ENCODE data around the gene CLEC4G. TPM values are rescaled to one million over a fixed set of nuclear protein-coding genes. Genes with fewer than 3 reads are reported as not detected.

CLEC4G gene
- total RNA-seq, 2 experiments from 2014 or later: not detected

DNA sequence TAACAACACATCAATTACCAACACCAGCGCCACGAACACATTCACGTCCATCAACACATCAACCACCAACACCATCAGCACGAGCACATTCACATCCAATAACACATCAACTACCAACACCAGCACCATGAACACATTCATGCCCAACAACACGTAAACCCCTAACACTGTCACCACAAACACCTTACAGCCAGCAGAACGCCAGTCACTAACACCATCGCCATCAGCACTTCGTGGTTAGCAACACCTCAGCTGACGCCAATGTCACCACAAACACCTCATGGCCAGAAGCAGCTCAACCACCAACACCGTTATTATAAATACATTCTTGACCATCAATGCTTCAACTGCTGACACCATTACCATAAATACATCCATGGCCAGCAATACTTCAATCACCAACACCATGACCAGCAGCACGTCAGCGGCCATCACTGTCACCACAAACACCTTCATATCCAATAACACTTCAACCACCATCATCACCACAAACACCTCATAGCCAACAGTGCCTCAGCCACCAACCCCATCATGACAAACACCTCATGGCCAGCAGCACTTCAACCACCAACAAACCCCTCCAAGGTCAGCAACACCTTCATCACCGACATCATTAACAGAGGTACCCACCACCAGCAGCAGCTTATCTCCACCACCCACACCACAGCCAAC, 39.4 kb downstream of the CLEC4G start:
- H3K27ac Mint-ChIP-seq: no peak overlapping the region
- no peaks in the 10 kb centered on the region for H3K9me3 Mint-ChIP-seq
- Histone ChIP-seq H3K36me3 (ENCODE audit: insufficient read depth, low read length) (no peaks in the 10 kb centered on the region), H3K27me3 (ENCODE audit: control insufficient read depth in 1 of 2, insufficient read depth in 2 of 2, low read length in 2 of 2) (peaks cover 0 to 5% of the 10 kb centered on the region in 2 experiments), H3K9me3 (ENCODE audit: control insufficient read depth in 1 of 2, insufficient read depth in 1 of 2, low read length in 2 of 2) (peaks cover 0 to 8% of the 10 kb centered on the region in 2 experiments), H3K4me3 (ENCODE audit: low read length) (no peak overlapping the region), H3K4me1 (ENCODE audit: insufficient read depth, low read length) (peaks cover 26% of the 10 kb centered on the region), H3K27ac (ENCODE audit: low read depth in 1 of 2, low read length in 2 of 2) (no peak overlapping the region)
- no peaks in the 10 kb centered on the region for H3K4me1 Mint-ChIP-seq (ENCODE audit: low read depth)
- intact Hi-C loops (cut with DNase I, micrococcal nuclease): no loop called here
- TF ChIP-seq CTCF (IDR thresholded peaks at IDR 0.05): no peak
- ATAC-seq (ENCODE audit: poor library complexity) (peak; percentile 39), DNase-seq (peak in 3 of 14 experiments; percentile 51 to 69 (median 53))
- H3K36me3 Mint-ChIP-seq (ENCODE audit: low read depth): no peaks in the 10 kb centered on the region
- no peaks in the 10 kb centered on the region for H3K27me3 Mint-ChIP-seq
- CTCF ChIA-PET: no interaction called here
- POLR2A ChIA-PET: no interaction called here
- no peak overlapping the region for H3K4me3 Mint-ChIP-seq

DNA sequence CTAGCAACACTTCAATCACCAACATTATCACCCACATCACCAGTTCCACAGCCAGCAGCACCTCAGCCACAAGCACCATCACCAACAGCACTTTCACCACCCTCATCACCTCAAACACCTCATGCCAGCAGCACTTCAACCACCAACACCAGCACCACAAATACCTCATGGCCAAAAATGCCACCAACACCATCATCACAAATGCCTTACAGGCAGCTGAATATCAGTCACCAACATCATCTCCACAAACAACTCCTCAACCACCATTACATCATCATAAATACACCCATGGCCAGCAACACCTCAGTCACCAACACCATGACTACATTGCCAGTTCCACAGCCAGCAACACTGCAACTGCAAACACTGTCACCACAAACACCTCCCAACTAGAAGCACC, 40.4 kb downstream of the CLEC4G start:
- no peak overlapping the region for H3K27ac Mint-ChIP-seq
- H3K4me1 Mint-ChIP-seq (ENCODE audit: low read depth): no peaks in the 10 kb centered on the region
- DNase-seq: peak in 3 of 14 experiments; percentile 34 to 62 (median 34)
- no peaks in the 10 kb centered on the region for H3K36me3 Mint-ChIP-seq (ENCODE audit: low read depth)
- Histone ChIP-seq H3K27me3 (ENCODE audit: control insufficient read depth in 1 of 2, insufficient read depth in 2 of 2, low read length in 2 of 2) (peaks cover 0 to 5% of the 10 kb centered on the region in 2 experiments), H3K4me3 (ENCODE audit: low read length) (no peak overlapping the region), H3K36me3 (ENCODE audit: insufficient read depth, low read length) (no peaks in the 10 kb centered on the region), H3K27ac (ENCODE audit: low read depth in 1 of 2, low read length in 2 of 2) (no peak overlapping the region), H3K9me3 (ENCODE audit: control insufficient read depth in 1 of 2, insufficient read depth in 1 of 2, low read length in 2 of 2) (peaks cover 0 to 8% of the 10 kb centered on the region in 2 experiments), H3K4me1 (ENCODE audit: insufficient read depth, low read length) (peaks cover 26% of the 10 kb centered on the region)
- POLR2A ChIA-PET: no interaction called here
- intact Hi-C loops (cut with DNase I, micrococcal nuclease): no loop called here
- no peaks in the 10 kb centered on the region for H3K9me3 Mint-ChIP-seq
- no peak for ATAC-seq (ENCODE audit: poor library complexity)
- no peaks in the 10 kb centered on the region for H3K27me3 Mint-ChIP-seq
- CTCF ChIA-PET: no interaction called here
- no peak for TF ChIP-seq CTCF (IDR thresholded peaks at IDR 0.05)
- no peak overlapping the region for H3K4me3 Mint-ChIP-seq

DNA sequence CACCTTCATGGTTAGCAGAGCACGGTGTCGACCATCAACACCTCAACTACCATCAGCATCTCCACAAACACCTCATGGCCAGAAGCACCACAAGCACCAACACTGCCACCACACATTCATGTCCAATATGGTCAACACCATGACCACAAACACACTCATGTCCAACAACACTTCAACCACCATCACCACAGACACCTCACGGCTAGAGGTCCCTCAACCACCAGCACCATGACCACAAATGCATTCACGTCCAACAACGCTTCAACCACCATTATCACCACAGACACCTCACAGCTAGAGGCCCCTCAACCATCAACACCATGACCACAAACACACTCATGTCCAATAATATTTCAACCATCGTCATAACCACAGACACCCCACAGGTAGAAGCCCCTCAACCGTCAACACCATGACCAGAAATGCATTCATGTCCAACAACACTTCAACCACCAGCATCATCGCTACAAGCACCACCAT, 41.1 kb downstream of the CLEC4G start:
- Mint-ChIP-seq H3K9me3 (no peaks in the 10 kb centered on the region), H3K36me3 (ENCODE audit: low read depth) (no peaks in the 10 kb centered on the region), H3K27ac (no peak overlapping the region), H3K4me1 (ENCODE audit: low read depth) (no peaks in the 10 kb centered on the region), H3K4me3 (no peak overlapping the region), H3K27me3 (no peaks in the 10 kb centered on the region)
- Histone ChIP-seq H3K4me3 (ENCODE audit: low read length) (no peak overlapping the region), H3K27me3 (ENCODE audit: control insufficient read depth in 1 of 2, insufficient read depth in 2 of 2, low read length in 2 of 2) (peaks cover 0 to 5% of the 10 kb centered on the region in 2 experiments), H3K27ac (ENCODE audit: low read depth in 1 of 2, low read length in 2 of 2) (no peak overlapping the region), H3K4me1 (ENCODE audit: insufficient read depth, low read length) (peaks cover 26% of the 10 kb centered on the region), H3K36me3 (ENCODE audit: insufficient read depth, low read length) (no peaks in the 10 kb centered on the region), H3K9me3 (ENCODE audit: control insufficient read depth in 1 of 2, insufficient read depth in 1 of 2, low read length in 2 of 2) (peaks cover 0 to 8% of the 10 kb centered on the region in 2 experiments)
- intact Hi-C loops (cut with DNase I, micrococcal nuclease): no loop called here
- ATAC-seq (ENCODE audit: poor library complexity) (no peak), DNase-seq (peak in 1 of 14 experiments; percentile 18)
- POLR2A ChIA-PET: no interaction called here
- CTCF ChIA-PET: no interaction called here
- no peak for TF ChIP-seq CTCF (IDR thresholded peaks at IDR 0.05)
